HepG2 (cell line): ENCODE measurements around the gene GRM4.

Source experiments
- BORCS8-MEF2B ChIP-seq: sonication (generic); formaldehyde crosslinking; IDR thresholded peaks from 2 replicates; pipeline ENCODE4 v1.8.0; 2022; ENCODE audit warnings: mild to moderate bottlenecking, missing genetic modification reagents
- CTCF ChIP-seq: sonication (generic); formaldehyde crosslinking; IDR thresholded peaks from 2 replicates; pipeline ENCODE4 v1.5.0; 2020; ENCODE audit warnings: mild to moderate bottlenecking, missing genetic modification reagents, moderate library complexity
- ETV5 ChIP-seq: IDR thresholded peaks from 2 replicates; pipeline ENCODE4 v1.6.1; 2018; ENCODE audit warnings: missing biosample characterization, missing genetic modification reagents, inconsistent platforms, borderline replicate concordance
- HOXA3 ChIP-seq: sonication (generic); formaldehyde crosslinking; IDR thresholded peaks from 2 replicates; pipeline ENCODE4 v1.5.0; 2020; ENCODE audit warnings: missing genetic modification reagents
- NR3C1 ChIP-seq: sonication (generic); formaldehyde crosslinking; IDR thresholded peaks from 2 replicates; pipeline ENCODE4 v1.4.0; 2020; ENCODE audit warnings: missing genetic modification reagents
- PBX3 ChIP-seq: sonication (generic); formaldehyde crosslinking; IDR thresholded peaks from 2 replicates; pipeline ENCODE4 v1.8.1; 2023; ENCODE audit warnings: missing genetic modification reagents, inconsistent platforms, borderline replicate concordance
- PLRG1 ChIP-seq: fragments of 450-650 bp; conservative IDR thresholded peaks from 2 replicates; pipeline ENCODE4 v1.6.1; 2016
- SETDB1 ChIP-seq: sonication (generic); formaldehyde crosslinking; IDR thresholded peaks from 2 replicates; pipeline ENCODE4 v1.5.1; 2020; ENCODE audit warnings: missing genetic modification reagents, mild to moderate bottlenecking, borderline replicate concordance
- SMC3 ChIP-seq: IDR thresholded peaks from 2 replicates; pipeline ENCODE4 v1.6.1; 2011; ENCODE audit warnings: low read length, improper control_type of control experiment
- ZBTB38 ChIP-seq: sonication (generic); formaldehyde crosslinking; IDR thresholded peaks from 2 replicates; pipeline ENCODE4 v1.5.1; 2020; ENCODE audit warnings: mild to moderate bottlenecking, missing genetic modification reagents

- no peak for TF ChIP-seq PBX3 (CRISPR knock-in tag)
- TF ChIP-seq SETDB1 = no peak
- no peak for TF ChIP-seq PLRG1
- no peak for TF ChIP-seq ZBTB38 (CRISPR knock-in tag)
- no peak for TF ChIP-seq NR3C1 (CRISPR knock-in tag)
- TF ChIP-seq CTCF (CRISPR knock-in tag) = no peak
- TF ChIP-seq HOXA3 (CRISPR knock-in tag) = no peak
- TF ChIP-seq ETV5 (CRISPR knock-in tag) = no peak
- no peak for TF ChIP-seq BORCS8-MEF2B (CRISPR knock-in tag)
- no peak for TF ChIP-seq SMC3
Measured at GRCh38 chr6:34035161-34035560, 110.7 kb downstream of the GRM4 start.
